ENCODE measurements around the gene CRYBA1.
A peak's percentile ranks its signal among the peaks of the same experiment; 100 is the strongest.

Gene CRYBA1

DNA sequence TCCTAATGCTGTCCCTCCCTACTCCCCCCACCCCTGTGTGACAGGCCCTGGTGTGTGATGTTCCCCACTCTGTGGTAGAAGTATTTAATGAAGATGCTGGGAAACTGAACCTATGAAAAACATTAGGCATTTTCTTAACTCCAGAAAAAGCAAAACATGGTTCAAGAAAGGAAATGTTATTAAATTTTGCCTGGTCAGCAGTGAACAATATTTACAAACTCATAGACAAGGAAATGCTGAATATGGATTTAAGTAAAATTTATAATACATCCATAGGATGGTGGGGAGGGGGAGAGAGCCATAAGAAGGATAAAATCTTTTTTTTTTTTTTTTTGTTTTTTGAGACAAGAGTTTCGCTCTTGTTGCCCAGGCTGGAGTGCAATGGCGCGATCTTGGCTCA, 10.8 kb upstream of the CRYBA1 start:
- no peak for DNase-seq
- in situ Hi-C loops (cut with MboI; ENCODE audit: low pct_unique_long_range_greater_than_20kb, low sequenced_read_pairs), result no loop called here

DNA sequence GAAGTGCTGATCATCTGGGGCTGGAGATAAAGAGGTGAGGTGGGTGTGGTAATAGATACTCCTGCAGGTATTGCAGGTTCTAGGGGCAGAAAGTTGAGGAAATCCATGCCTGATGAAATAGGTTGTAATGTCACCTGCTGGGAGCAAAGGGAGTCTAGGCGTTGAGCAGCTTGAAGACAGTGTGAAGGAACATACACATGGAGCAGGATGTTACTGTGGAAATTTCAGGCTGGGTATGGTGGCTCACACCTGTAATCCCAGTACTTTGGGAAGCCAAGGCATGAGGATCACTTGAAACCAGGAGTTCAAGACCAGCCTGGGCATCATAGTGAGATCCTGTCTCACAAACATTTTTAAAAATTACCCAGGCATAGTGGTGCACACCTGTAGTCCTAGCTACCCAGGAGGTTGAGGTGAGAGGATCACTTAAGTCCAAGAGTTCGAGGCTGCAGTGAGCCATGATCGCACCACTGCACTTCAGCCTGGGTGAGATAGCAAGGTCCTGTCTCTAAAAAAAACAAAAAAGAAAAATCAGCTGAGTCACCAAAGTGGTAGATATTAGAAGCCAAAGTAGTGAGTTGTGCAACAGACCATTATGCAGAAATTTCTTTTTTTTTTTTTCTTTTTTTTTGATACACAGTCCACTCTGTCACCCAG, 9.1 kb upstream of the CRYBA1 start:
- in situ Hi-C loops (cut with MboI; ENCODE audit: low pct_unique_long_range_greater_than_20kb, low sequenced_read_pairs), result no loop called here
- no peak for DNase-seq

DNA sequence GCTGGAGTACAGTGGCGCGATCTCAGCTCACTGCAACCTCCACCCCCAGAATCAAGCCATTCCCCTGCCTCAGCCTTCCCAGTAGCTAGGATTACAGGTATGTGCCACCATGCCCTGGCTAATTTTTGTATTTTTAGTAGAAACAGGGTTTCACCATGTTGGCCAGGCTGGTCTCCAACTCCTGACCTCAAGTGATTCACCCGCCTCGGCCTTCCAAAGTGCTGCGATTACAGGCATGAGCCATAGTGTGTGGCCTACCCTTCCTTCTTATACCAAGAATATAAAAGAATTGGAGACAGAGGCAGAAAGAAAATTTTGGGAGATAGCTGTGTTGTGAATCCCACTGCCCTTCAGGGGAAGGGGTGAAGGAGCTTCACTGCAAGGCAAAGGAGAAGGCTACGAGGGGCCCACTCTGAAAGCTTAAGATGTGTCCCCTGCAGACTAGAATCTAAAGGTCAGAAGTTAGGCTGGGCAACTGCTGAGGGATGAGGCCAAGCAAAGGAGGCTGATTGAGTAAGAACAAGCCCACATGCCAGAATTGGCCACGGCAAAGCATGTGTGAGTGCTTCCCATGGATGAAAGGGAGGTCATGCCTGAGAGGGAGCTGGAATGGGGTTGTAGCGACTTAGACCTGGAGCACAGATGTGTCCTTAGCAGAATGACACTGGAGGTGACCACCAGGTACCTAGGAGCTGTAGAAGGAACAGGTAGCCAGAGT, 8.4 kb upstream of the CRYBA1 start:
- in situ Hi-C loops (cut with MboI; ENCODE audit: low pct_unique_long_range_greater_than_20kb, low sequenced_read_pairs), result no loop called here
- DNase-seq, result no peak

DNA sequence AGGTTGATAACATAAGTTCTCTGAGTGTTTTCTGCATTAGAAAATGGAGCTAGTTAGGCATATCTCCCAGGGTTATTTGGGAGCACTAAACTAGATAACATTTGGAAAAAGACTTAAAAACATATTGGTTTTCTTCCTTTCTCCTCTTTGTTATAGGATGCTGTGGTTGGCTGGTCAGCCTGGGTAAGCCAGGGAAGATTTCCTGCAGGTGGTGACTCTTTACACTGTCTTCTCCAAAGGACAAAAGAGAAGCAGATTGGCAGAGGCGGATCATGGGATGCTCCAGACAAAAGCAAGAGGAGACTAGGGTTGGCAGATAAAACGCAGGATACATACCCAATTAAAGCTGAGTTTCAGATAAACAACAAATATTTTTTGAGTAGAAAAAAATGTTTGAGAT, 6.2 kb upstream of the CRYBA1 start:
- no peak for DNase-seq
- in situ Hi-C loops (cut with MboI; ENCODE audit: low pct_unique_long_range_greater_than_20kb, low sequenced_read_pairs), result no loop called here

DNA sequence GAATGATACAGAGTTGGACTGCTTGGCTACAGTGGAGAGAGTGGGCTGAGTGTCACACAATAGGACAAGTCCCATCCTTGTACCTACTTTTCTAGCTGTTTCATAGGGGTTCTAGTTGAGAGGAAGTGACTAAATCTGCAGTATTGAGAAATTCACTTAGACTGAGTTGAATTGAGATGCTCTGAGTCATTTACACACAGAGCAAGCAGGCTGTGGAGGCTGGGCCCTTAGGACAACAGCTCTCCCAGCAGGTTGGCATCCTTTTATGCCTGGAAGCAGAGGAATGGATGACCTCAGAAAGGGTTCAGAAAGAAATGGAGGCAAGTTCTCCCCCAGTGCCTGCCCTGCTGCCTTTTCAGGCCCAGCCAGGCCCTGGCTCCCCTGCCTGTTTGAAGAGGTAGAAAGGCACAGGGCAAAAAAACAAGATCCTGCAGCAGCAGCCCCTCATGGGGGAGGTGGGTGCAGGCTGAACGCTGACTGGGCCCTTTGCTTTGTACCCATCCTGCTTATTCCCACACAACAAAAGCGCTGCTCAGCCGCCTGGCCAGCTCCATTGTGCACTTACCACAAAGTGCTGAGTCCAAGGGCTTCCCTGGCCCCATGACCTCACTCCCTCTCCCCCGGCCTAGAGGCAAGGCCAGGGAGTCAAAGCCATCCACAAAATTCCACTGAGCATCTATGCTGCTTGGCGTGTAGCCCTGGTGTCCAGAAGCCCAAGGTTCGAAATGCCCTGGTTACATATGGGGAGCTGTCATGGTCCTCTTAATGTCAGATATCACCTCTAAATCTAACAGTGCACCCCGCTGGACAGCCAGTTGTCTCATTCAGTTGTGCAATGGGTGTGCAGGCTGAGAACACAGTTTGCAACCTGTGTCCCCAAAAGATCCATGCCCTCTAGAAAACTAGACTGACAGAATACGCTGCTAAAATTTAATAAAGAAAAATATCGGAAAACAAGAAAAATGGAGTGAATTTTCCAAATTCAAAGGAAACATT, 5.4 kb upstream of the CRYBA1 start:
- in situ Hi-C loops (cut with MboI; ENCODE audit: low pct_unique_long_range_greater_than_20kb, low sequenced_read_pairs), result no loop called here
- DNase-seq, result peak; percentile 40

DNA sequence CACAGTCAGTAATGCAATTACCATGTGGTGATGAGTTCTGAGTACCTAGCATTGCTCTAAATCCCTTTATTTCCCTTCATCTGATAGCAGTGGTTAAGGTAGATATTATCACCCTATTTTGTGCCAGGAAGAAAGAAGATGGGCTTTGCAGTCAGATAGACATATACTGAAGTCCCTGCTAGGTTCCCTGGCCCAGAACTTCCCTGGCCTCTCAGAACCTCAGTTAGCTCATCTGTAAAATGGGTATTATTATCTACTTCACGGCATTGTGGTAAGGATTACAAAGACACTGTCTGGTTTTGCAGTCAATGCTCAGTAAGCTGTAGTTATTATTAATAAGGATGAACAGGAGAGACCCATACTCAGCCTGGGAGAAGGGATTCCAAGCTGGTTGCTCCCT, 4.6 kb upstream of the CRYBA1 start:
- DNase-seq, result no peak
- in situ Hi-C loops (cut with MboI; ENCODE audit: low pct_unique_long_range_greater_than_20kb, low sequenced_read_pairs), result no loop called here

DNA sequence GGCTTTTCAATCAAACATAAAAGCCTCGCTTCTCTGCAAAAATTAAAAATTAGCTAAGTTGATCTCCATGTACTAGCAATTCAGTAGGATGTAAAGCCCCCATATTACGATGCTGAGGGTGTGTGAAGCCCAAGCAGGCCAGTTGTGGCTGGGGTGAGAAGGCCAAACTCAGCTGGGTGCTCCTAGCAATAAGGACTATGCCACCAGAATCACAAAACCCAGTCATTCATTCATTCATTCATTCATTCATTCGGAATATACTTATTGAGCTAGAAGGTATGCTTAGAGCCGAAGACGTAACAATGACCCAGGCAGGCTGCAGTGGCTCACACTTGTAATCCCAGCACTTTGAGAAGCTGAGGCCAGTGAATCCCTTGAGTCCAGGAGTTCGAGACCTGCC, 3.9 kb upstream of the CRYBA1 start:
- DNase-seq, result no peak

DNA sequence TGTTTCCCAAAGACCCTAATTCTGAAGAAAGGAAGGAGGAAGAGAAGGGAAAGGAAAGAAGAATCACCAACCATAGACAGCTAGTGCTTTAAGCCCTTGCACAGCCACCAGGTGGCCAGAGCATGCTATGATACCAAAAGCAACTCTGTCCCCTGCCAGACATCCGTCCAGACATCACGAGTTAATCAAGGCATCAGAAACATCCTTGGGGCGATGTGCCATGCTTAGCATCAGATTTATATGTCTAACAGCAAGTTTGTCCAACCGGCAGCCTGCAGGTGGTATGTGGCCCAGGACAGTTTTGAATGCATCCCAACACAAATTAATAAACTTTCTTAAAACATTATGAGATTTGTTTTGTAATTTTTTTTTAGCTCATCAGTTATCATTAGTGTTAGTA, 2.9 kb upstream of the CRYBA1 start:
- peak; percentile 29 for DNase-seq
- in situ Hi-C loops (cut with MboI; ENCODE audit: low pct_unique_long_range_greater_than_20kb, low sequenced_read_pairs), result no loop called here

More for the DNA sequence above, 3.9 kb upstream of the CRYBA1 start:
- in situ Hi-C loops (cut with MboI; ENCODE audit: low pct_unique_long_range_greater_than_20kb, low sequenced_read_pairs), result no loop called here

DNA sequence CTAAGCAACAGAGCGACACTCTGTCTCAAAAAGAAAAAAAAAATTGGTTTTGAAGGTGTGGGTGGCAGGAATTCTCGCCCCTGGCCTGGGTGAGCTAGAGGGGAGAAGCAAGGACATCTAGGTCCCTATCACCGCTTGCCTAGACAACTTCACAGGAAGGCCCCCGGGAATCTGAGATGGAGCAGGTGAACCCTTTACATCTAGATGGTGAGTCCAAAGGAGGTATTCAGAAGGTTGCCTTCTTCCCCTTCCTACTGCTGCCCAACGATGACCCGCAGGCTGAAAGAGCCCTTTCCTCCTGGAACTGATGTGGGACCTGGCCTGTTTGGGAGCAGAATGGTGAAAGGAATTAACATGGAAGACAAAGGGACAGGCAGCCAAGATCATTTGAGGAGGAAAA, 1.3 kb upstream of the CRYBA1 start:
- no peak for DNase-seq
- in situ Hi-C loops (cut with MboI; ENCODE audit: low pct_unique_long_range_greater_than_20kb, low sequenced_read_pairs), result no loop called here

DNA sequence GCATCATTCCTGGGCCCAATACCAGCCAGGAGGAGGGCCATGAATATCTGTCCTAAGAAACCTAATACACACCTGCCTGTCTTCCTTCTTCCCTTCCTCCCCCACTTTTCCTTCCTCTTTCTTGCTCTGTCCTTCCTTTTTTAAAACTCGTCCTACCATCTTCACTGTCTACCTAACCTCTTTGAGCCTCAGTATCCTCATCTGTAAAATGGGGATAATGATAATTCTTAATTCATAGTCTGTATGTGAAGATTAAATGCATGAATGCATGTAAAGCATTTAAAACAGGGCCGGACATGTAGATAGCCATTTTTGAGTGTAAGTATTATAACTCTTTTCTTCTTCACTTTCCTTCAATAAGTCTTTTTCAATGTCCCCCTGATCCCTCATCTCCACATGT, 560 bp downstream of the CRYBA1 start:
- in situ Hi-C loops (cut with MboI; ENCODE audit: low pct_unique_long_range_greater_than_20kb, low sequenced_read_pairs), result no loop called here
- no peak for DNase-seq

DNA sequence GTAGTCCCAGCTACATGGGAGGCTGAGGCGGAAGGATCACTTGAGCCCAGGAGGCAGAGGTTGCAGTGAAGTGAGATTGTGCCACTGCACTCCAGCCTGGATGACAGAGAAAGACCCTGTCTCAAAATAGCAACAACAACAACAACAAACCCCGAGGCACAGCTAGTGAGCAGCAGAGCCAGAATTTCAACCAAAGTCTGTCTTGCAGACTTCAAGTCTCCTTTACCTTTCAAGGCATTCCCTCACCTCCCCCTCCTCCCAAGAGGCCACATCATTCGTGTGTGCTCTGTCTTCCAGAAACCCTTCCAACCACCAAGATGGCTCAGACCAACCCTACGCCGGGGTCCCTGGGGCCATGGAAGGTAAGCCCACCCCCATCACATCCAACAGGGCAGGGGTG, 2.2 kb downstream of the CRYBA1 start:
- in situ Hi-C loops (cut with MboI; ENCODE audit: low pct_unique_long_range_greater_than_20kb, low sequenced_read_pairs), result no loop called here
- no peak for DNase-seq

DNA sequence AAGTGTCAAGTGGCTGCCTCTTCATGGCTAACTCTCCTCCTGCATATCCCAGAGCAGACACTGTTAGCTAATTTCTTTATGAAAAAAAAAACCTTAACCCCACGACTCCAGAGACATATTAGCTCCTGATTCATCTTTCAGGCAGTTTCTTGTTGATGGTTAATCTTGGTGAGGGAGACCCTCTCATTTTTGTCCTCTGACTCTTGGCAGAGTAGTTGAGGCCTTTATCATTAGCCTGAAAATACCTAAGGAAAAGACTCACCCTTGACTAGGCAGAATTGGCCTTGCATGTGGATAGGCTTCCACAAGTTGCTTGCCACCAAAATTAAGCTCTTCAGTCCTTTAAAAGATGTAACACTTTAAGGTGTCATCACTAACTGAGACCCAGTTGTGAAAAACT, 4.0 kb downstream of the CRYBA1 start:
- no peak for DNase-seq
- in situ Hi-C loops (cut with MboI; ENCODE audit: low pct_unique_long_range_greater_than_20kb, low sequenced_read_pairs), result no loop called here

DNA sequence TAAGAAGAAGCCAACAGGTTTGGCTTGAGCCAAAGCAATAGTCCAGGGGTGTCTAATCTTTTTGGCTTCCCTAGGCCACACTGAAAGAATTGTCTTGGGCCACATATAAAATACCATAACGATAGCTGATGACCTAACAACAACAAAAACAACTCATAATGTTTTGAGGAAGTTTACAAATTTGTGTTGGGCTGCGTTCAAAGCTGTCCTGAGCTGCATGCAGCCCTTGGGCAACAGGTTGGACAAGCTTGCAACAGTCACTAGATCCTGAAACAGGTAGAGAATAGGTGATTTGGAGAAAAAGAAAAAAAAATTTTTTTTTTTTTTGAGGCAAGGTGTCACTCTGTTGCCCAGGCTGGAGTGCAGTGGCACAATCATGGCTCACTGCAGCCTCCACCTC, 4.5 kb downstream of the CRYBA1 start:
- DNase-seq, result no peak
- in situ Hi-C loops (cut with MboI; ENCODE audit: low pct_unique_long_range_greater_than_20kb, low sequenced_read_pairs), result no loop called here

DNA sequence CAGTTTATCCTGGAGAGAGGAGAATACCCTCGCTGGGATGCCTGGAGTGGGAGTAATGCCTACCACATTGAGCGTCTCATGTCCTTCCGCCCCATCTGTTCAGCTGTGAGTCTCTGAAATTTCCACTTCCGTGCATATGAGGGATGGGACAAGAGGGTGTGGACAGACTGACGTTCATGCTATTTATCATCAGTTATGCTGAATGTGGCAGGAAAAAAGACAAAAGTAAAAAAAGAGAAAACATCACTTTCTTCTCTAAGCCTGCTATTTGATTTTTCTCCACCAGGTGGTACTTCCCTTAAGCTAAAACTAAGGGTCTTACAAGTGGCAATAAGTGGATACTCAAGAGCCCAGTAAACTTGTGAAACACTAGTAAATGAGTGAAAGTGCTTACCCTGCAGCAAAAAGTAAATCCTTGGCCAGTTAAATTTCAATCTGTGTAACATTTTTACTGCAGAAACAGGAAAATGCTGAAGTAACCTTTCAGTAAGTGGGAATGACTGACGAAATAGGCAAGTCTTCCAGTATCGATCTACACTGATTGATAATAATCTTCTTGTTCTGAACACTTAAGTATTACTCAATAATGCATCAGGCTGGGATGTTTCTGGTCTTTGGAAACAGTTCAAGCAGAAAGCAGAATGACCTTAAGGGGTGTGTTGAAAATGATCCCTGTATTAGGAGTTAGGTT, 5.6 kb downstream of the CRYBA1 start:
- peak; percentile 48 for DNase-seq
- in situ Hi-C loops (cut with MboI; ENCODE audit: low pct_unique_long_range_greater_than_20kb, low sequenced_read_pairs), result no loop called here

DNA sequence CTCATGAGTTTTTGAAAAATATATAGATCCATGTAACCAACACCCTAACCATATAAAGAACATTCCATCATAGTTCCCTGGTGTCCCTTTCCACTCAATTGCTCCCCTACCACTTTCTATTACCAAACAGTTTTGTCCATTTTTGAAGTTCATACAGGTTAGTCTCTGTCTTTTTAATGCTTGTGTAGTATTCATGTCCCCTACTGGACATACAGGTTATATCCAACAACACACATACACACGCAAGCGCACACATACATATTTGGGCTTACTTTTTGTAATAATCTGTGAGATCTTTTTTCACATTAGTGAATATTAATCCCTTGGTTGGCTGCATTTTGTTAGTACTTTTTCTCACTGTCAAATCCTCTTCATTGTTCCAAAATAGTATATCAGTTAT, 6.4 kb downstream of the CRYBA1 start:
- no peak for DNase-seq
- in situ Hi-C loops (cut with MboI; ENCODE audit: low pct_unique_long_range_greater_than_20kb, low sequenced_read_pairs), result no loop called here

DNA sequence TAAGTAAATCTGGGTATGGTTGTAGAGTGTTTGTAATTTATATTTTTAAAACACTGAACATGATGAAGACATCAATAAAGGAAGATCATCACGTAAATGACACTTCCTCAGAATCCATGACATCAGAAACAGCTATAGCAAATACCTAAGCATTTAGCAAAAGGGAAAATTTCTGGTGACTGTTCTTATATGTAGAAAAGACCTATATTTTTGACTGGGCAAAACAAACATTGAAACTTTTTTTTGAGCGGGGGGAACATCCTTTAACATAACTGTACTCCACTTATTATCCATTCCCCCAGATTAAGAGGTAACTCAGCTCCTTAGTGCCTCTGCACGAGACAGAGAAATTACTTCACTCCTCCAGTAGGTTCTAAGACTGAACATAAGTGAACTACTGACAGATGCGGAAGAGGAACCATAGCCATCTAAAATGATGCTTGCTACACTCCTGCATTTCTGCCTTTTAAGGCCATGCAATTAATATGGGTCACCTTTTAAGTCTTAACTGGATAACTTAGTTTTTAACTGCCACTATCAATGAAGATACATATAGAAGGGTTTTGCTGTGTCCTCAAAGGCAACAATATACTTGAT, 9.4 kb downstream of the CRYBA1 start:
- in situ Hi-C loops (cut with MboI; ENCODE audit: low pct_unique_long_range_greater_than_20kb, low sequenced_read_pairs), result no loop called here
- no peak for DNase-seq

DNA sequence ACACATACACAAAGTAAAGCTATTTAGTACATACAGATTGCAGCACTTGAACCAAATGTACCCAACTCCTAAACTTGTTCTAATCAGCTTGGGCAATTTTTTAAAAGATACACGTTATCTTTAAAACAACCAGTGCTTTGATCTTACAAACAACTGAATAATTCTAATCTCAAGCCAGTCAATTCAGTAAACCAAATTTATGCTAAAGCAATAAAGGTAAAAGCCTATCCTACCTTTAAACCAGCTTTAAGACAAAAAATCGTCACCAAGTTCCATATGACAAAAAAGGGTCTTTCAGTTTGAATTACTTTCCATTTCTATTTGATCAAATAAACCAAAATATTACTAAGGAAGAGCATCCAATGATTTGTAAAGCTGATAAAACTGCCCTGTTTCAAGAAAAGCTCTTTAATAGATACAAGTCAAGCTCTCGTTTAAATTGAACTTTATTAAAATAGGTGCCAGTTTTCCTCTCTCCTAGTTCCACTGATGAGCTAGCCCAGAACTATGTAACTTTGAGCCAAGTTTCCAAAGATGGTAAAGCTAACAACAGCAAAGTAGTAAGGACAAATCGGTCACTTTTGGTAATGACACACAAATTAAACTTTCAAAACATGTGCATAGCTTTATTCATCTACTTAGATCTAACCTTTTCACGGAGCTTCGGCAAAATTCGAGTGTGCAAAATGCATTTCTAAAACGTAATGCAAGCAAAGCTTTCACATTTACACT, 10.2 kb downstream of the CRYBA1 start:
- DNase-seq, result no peak

DNA sequence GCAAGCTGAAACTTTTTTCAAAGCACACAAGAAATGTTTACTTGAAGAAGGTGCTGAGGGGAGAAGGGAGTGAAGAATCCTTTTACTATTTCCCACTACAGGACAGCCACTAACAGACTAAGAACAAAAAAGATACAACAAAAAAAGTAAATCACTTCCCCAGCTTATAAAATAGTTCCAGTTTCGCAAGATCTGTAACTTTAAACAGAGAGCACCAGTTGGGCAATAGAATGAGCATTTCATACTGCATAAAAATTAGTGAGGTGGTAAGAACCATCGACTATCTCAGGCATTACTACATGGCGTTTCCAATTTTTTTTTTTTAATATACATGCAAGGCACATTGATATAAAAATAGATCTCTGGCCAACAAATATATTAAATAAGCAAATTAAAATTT, 11.1 kb downstream of the CRYBA1 start:
- no peak for DNase-seq
- in situ Hi-C loops (cut with MboI; ENCODE audit: low pct_unique_long_range_greater_than_20kb, low sequenced_read_pairs), result no loop called here

More for the DNA sequence above, 10.2 kb downstream of the CRYBA1 start:
- in situ Hi-C loops (cut with MboI; ENCODE audit: low pct_unique_long_range_greater_than_20kb, low sequenced_read_pairs), result no loop called here

Measured in KBM-7 (cell line).